HL-60 (cell line): ENCODE measurements around the gene ZNF641.

Source experiments
- DNase-seq, 2 experiments: peaks; one replicate each; pipeline ENCODE4 v3.0.0-alpha.2; 2010 to 2020; ENCODE audit warnings: low read depth in 1 of 2, low spot score in 1 of 2
- H3K27ac ChIP-seq: fragments of 250-450 bp; sonication (Bioruptor Pico); replicated peaks from 2 replicates; pipeline ENCODE4 v1.5.1; 2020; ENCODE audit warnings: mild to moderate bottlenecking, moderate library complexity
- H3K27me3 ChIP-seq: fragments of 250-450 bp; sonication (Bioruptor Pico); 2 replicates; pipeline ENCODE4 v1.5.1; 2021; ENCODE audit warnings: mild to moderate bottlenecking, moderate library complexity; ENCODE audit not compliant: insufficient read depth, poor library complexity, severe bottlenecking
- H3K4me3 ChIP-seq: replicated peaks from 2 replicates; pipeline ENCODE4 v1.5.1; 2011; ENCODE audit warnings: mild to moderate bottlenecking, control low read depth, low read length; ENCODE audit not compliant: insufficient read depth
- GABPA ChIP-seq: IDR thresholded peaks from 2 replicates; pipeline ENCODE4 v1.6.1; 2012; ENCODE audit warnings: low read depth
- POLR2AphosphoS5 ChIP-seq: IDR thresholded peaks from 2 replicates; pipeline ENCODE4 v1.6.1; 2012; ENCODE audit warnings: low read depth
- SPI1 ChIP-seq: IDR thresholded peaks from 2 replicates; pipeline ENCODE4 v1.6.1; 2012; ENCODE audit warnings: low read depth, mild to moderate bottlenecking, borderline replicate concordance
- TF ChIP-seq, protein P1 (sequence below): IDR thresholded peaks from one replicate; pipeline ENCODE4 v1.5.1; 2011; ENCODE audit warnings: low read length, control low read depth, inconsistent platforms; ENCODE audit not compliant: insufficient read depth
- TF ChIP-seq, protein P2 (sequence below): IDR thresholded peaks from 2 replicates; pipeline ENCODE4 v1.6.1; 2012; ENCODE audit warnings: low read depth; ENCODE audit not compliant: insufficient replicate concordance

Gene ZNF641

GRCh38 chr12:48305190-48305589, 45.5 kb downstream of the ZNF641 start:
- Histone ChIP-seq H3K4me3 (no peak overlapping the region), H3K27me3 (no peaks in the 10 kb centered on the region), H3K27ac (no peak overlapping the region)
- no peak for DNase-seq
- TF ChIP-seq POLR2AphosphoS5, result no peak

DNA sequence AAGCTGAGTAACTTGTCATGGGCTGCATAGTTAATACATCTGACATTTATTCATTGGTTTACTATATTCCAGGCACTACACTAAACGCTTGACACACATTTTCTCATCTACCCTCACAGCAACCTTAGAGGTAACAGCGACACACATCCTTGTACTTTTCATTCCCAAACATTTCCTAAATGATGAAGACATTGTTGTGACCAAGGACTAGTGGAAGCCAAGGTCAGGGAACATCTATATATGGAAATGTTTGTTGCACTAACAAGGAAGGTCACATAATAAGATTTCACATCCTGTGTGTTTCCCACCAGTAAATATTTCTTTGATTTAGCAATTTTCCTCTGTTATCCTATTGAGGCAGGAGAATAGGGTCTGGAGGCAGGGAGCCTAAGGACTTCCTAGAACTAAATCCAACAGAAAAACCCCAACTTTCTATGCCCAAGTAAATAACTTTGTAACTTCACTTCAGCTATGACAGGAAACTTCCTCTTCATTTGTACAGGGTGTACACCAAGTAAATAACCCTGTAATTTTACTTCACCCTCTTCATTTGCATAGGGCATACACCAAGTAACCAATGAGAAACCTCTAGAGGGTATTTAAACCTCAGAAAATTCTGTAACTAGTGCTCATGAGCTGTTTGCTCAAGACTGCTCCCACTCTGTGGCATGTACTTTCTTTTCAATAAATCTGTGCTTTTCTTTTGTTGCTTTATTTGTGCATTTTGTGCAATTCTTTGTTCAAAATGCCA, 48.4 kb downstream of the ZNF641 start:
- no peak for DNase-seq
- TF ChIP-seq, protein P1, sequence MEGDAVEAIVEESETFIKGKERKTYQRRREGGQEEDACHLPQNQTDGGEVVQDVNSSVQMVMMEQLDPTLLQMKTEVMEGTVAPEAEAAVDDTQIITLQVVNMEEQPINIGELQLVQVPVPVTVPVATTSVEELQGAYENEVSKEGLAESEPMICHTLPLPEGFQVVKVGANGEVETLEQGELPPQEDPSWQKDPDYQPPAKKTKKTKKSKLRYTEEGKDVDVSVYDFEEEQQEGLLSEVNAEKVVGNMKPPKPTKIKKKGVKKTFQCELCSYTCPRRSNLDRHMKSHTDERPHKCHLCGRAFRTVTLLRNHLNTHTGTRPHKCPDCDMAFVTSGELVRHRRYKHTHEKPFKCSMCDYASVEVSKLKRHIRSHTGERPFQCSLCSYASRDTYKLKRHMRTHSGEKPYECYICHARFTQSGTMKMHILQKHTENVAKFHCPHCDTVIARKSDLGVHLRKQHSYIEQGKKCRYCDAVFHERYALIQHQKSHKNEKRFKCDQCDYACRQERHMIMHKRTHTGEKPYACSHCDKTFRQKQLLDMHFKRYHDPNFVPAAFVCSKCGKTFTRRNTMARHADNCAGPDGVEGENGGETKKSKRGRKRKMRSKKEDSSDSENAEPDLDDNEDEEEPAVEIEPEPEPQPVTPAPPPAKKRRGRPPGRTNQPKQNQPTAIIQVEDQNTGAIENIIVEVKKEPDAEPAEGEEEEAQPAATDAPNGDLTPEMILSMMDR, result no peak
- TF ChIP-seq GABPA (no peak), SPI1 (no peak), POLR2AphosphoS5 (no peak)
- TF ChIP-seq, protein P2, sequence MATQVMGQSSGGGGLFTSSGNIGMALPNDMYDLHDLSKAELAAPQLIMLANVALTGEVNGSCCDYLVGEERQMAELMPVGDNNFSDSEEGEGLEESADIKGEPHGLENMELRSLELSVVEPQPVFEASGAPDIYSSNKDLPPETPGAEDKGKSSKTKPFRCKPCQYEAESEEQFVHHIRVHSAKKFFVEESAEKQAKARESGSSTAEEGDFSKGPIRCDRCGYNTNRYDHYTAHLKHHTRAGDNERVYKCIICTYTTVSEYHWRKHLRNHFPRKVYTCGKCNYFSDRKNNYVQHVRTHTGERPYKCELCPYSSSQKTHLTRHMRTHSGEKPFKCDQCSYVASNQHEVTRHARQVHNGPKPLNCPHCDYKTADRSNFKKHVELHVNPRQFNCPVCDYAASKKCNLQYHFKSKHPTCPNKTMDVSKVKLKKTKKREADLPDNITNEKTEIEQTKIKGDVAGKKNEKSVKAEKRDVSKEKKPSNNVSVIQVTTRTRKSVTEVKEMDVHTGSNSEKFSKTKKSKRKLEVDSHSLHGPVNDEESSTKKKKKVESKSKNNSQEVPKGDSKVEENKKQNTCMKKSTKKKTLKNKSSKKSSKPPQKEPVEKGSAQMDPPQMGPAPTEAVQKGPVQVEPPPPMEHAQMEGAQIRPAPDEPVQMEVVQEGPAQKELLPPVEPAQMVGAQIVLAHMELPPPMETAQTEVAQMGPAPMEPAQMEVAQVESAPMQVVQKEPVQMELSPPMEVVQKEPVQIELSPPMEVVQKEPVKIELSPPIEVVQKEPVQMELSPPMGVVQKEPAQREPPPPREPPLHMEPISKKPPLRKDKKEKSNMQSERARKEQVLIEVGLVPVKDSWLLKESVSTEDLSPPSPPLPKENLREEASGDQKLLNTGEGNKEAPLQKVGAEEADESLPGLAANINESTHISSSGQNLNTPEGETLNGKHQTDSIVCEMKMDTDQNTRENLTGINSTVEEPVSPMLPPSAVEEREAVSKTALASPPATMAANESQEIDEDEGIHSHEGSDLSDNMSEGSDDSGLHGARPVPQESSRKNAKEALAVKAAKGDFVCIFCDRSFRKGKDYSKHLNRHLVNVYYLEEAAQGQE, result no peak
- no peak overlapping the region for H3K4me3 ChIP-seq
- no peaks in the 10 kb centered on the region for H3K27me3 ChIP-seq
- no peak overlapping the region for H3K27ac ChIP-seq

DNA sequence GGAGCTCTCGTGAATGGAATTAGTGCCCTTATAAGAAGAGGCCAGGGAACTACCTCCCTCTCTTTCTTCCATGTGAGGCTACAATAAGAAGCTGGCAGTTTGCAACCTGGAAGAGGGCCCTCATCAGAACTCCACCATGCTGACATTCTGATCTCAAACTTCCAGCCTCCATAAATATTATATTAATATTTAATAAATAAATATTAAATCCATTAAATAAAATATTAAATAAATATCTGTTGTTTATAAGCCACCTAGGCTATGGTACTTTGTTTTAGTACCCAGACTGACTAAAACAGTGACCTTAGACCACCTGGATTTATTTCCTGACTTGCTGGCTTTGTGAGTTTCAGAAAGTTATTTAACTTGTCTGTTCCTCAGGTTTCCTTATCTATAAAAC, 49.9 kb downstream of the ZNF641 start:
- Histone ChIP-seq H3K27ac (no peak overlapping the region), H3K4me3 (no peak overlapping the region), H3K27me3 (no peaks in the 10 kb centered on the region)
- no peak for TF ChIP-seq SPI1
- TF ChIP-seq, protein P2, result no peak
- TF ChIP-seq POLR2AphosphoS5, result no peak
- TF ChIP-seq GABPA, result no peak
- TF ChIP-seq, protein P1, result no peak
- DNase-seq, result no peak

DNA sequence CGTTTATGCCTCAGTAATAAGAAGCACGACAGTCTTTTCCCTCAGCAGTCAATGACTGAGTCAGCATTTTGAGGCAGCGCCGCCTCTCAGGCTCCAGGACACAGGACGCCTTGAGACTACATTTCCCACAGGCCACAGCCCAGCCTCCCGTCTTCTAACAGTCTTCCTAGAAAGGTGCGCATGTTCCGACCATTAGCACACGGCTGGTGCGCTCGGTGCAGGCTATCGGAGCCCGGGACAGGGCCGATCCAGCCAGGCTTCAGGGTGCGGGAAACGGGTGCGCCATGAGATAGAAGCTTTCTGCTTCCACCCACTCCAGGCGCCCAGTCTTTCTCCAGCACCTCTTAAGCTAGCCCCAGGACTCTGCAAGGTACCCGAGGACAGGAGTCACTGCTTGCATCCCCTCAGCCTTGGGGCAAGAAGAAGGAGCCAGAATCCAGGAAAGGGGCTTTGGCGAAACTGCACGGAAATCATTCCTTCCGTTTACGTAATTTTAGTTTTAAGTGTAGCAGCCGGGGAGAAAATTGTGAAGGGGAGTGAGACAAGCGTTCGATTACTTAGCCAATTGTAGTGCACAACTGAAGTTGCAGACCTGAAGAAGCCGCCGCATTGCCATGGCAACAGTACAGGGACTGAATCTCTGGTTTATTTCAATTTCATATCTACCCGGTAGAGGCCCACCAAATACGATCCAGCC, 54.0 kb downstream of the ZNF641 start:
- Histone ChIP-seq H3K27me3 (no peaks in the 10 kb centered on the region), H3K4me3 (no peak overlapping the region)

More for the DNA sequence above, 54.0 kb downstream of the ZNF641 start:
- TF ChIP-seq GABPA (no peak), POLR2AphosphoS5 (no peak), SPI1 (no peak)
- TF ChIP-seq, protein P2, result no peak
- TF ChIP-seq, protein P1, result no peak
- peak in 1 of 2 experiments; percentile 70 for DNase-seq
- no peak overlapping the region for H3K27ac ChIP-seq
